B cell (primary cell): ENCODE results near the gene NOS1AP. TPM values are rescaled to one million over a fixed set of nuclear protein-coding genes. Genes with fewer than 3 reads are reported as not detected.

Experiments
- ATAC-seq: fragments of 200-7000 bp; cut with Tn5 transposase; one replicate; pipeline ENCODE4 v1.10.0; 2021; ENCODE audit warnings: low read depth, mild to moderate bottlenecking, moderate number of reproducible peaks, moderate library complexity
- CTCF ChIA-PET: fragments of 350-600 bp; sonication (Branson Sonifier 250); formaldehyde crosslinking; loops from one replicate; lab custom pipeline; 2021; ENCODE audit warnings: antibody characterized with exemption, inconsistent platforms; lab: Charles Lee
- POLR2A ChIA-PET: fragments of 350-600 bp; sonication (Branson Sonifier 250); formaldehyde crosslinking; loops from one replicate; lab custom pipeline; 2021; ENCODE audit warnings: antibody characterized with exemption; lab: Charles Lee
- DNase-seq: peaks from one replicate; pipeline ENCODE4 v3.0.0; 2013
- H2AFZ ChIP-seq: 2 replicates; pipeline ENCODE4 v1.6.1; 2012; ENCODE audit warnings: mild to moderate bottlenecking, low read depth, low read length; ENCODE audit not compliant: insufficient read depth, poor library complexity, severe bottlenecking
- H3K27ac ChIP-seq, 2 donors: 1 replicate in 1 of 2; 2 replicates in 1 of 2; pipeline ENCODE4 v1.5.1; 2012 to 2013; ENCODE audit warnings: low read length in 2 of 2, mild to moderate bottlenecking in 2 of 2, moderate library complexity in 1 of 2
- H3K27me3 ChIP-seq, 4 experiments: fragments of 200-600 bp in 1 of 4; sonication (generic) in 1 of 4; replicated peaks in 1 of 4; 1 replicate in 2 of 4; 2 replicates in 2 of 4; pipeline versions ENCODE4 v1.6.1 to v1.7.0; 2013 to 2016; ENCODE audit warnings: low read length in 3 of 4, mild to moderate bottlenecking in 2 of 4, mixed read lengths in 1 of 4, moderate library complexity in 1 of 4; ENCODE audit not compliant: insufficient read depth in 4 of 4, control insufficient read depth in 3 of 4; ENCODE audit errors: control extremely low read depth in 1 of 4
- H3K36me3 ChIP-seq, 2 experiments: replicated peaks in 1 of 2; 1 replicate in 1 of 2; 2 replicates in 1 of 2; pipeline versions ENCODE4 v1.6.1 to v1.7.1; 2013; ENCODE audit warnings: low read length in 1 of 2; ENCODE audit not compliant: insufficient read depth in 2 of 2, control insufficient read depth in 1 of 2; ENCODE audit errors: control extremely low read depth in 1 of 2, extremely low read depth in 1 of 2
- H3K4me1 ChIP-seq, 2 donors: fragments of 200-600 bp in 1 of 2; sonication (generic) in 1 of 2; 1 replicate in 1 of 2; 2 replicates in 1 of 2; pipeline versions ENCODE4 v1.5.1 to v1.6.1; 2013 to 2017; ENCODE audit warnings: low read length in 2 of 2; ENCODE audit not compliant: control insufficient read depth in 2 of 2, insufficient read depth in 2 of 2
- H3K4me2 ChIP-seq: replicated peaks from 2 replicates; pipeline ENCODE3; 2012; ENCODE audit warnings: mild to moderate bottlenecking, low read depth, low read length; ENCODE audit not compliant: poor library complexity, severe bottlenecking
- H3K4me3 ChIP-seq, 5 experiments: fragments of 200-600 bp in 1 of 5; sonication (generic) in 1 of 5; 1 replicate in 3 of 5; 2 replicates in 2 of 5; pipeline versions ENCODE4 v1.5.1 to v1.7.0; 2011 to 2016; ENCODE audit warnings: low read length in 4 of 5, mild to moderate bottlenecking in 4 of 5, low read depth in 2 of 5, control low read depth in 1 of 5, moderate library complexity in 1 of 5; ENCODE audit not compliant: insufficient read depth in 1 of 5; ENCODE audit errors: control extremely low read depth in 1 of 5, extremely low read depth in 1 of 5
- H3K79me2 ChIP-seq: fragments of 200-600 bp; sonication (generic); one replicate; pipeline ENCODE4 v1.6.0; 2016; ENCODE audit warnings: low read length; ENCODE audit not compliant: control insufficient read depth, insufficient read depth
- H3K9ac ChIP-seq: fragments of 200-600 bp; sonication (generic); 2 replicates; pipeline ENCODE4 v1.6.1; 2017; ENCODE audit warnings: mild to moderate bottlenecking, low read length, moderate library complexity
- H3K9me3 ChIP-seq, 3 donors: one replicate each; pipeline versions ENCODE4 v1.6.1 to v1.7.1; 2013; ENCODE audit warnings: low read length in 2 of 3; ENCODE audit not compliant: control insufficient read depth in 2 of 3, insufficient read depth in 1 of 3; ENCODE audit errors: control extremely low read depth in 1 of 3
- H4K20me1 ChIP-seq: 2 replicates; pipeline ENCODE4 v1.6.0; 2012; ENCODE audit warnings: mild to moderate bottlenecking, low read length; ENCODE audit not compliant: insufficient read depth, control insufficient read depth, poor library complexity, severe bottlenecking
- H3K27ac Mint-ChIP-seq: one replicate; pipeline ENCODE4 v1.8.0; 2021; ENCODE audit warnings: mixed read lengths
- H3K27me3 Mint-ChIP-seq: one replicate; pipeline ENCODE4 v1.8.0; 2021; ENCODE audit warnings: mixed read lengths
- H3K4me1 Mint-ChIP-seq: one replicate; pipeline ENCODE4 v1.8.0; 2021; ENCODE audit warnings: mixed read lengths
- H3K4me3 Mint-ChIP-seq: one replicate; pipeline ENCODE4 v1.8.0; 2021; ENCODE audit warnings: mixed read lengths
- H3K9me3 Mint-ChIP-seq: one replicate; pipeline ENCODE4 v1.8.0; 2022; ENCODE audit warnings: mixed read lengths; ENCODE audit not compliant: insufficient read depth
- EZH2 ChIP-seq: IDR thresholded peaks from 2 replicates; pipeline ENCODE4 v1.6.1; 2012; ENCODE audit warnings: borderline replicate concordance, low read depth, mild to moderate bottlenecking, moderate library complexity, low read length; ENCODE audit not compliant: insufficient read depth, poor library complexity, severe bottlenecking
- WGBS: methylation state at CpG from one replicate; pipeline ENCODE4 v1.1.5; 2013; ENCODE audit warnings: missing lambda C conversion rate; ENCODE audit not compliant: insufficient coverage; 5-methylcytosine and 5-hydroxymethylcytosine counted together
- intact Hi-C: fragments of 100-400 bp; cut with micrococcal nuclease; formaldehyde crosslinking; loops from one replicate; pipeline ENCODE4 v1.10.0; 2022
- polyA plus RNA-seq: library from polyadenylated mRNA; depleted of rRNA; stranded (reverse); fragments of >200 nt; gene quantifications from 2 replicates; pipeline ENCODE4 v1.2.3, GENCODE V29; 2012
- total RNA-seq, 2 donors: library from RNA; stranded (reverse); fragments of 120-200 nt in 1 of 2; gene quantifications; 1 replicate in 1 of 2; 2 replicates in 1 of 2; pipeline versions ENCODE4 v1.2.3 to v1.2.4, GENCODE V29; 2013 to 2022
- TF ChIP-seq, protein P1 (sequence below): fragments of 200-600 bp; IDR thresholded peaks from one replicate; pipeline ENCODE4 v1.8.0; 2022; ENCODE audit warnings: antibody characterized with exemption, mild to moderate bottlenecking

NOS1AP gene
- total and polyA plus RNA-seq, 2 donors (not counting 1 experiment from before 2014, with no cell fraction given): 0.32 TPM; not detected in 1

DNA sequence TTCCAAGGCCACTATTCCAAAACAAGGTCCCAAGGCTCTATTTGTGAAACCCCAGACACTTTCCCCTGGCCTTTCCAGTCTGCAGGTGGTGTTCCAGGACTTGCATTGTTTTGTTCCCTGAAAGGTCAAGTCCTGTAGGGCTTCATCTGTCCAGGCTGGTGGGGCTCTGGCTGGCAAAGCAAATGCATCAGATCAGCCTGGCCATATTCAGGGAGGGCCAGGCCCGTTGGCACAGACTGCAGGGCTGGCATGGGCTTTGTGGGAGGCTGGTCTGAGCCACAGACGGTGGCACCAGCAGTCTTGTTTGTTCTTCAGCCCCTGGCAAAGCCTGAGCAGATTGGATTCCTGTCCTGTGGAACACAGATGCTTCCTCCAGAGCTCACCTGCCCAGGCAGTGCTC is 214.2 kb downstream of the NOS1AP start:
- no peaks in the 10 kb centered on the region for H3K36me3 ChIP-seq
- 68% methylated on average over 2 of the region's 2 CpGs for WGBS
- no peak overlapping the region for H3K9ac ChIP-seq
- Mint-ChIP-seq H3K9me3 (no peaks in the 10 kb centered on the region), H3K27ac (no peak overlapping the region), H3K4me1 (no peaks in the 10 kb centered on the region), H3K27me3 (peaks cover 41% of the 10 kb centered on the region), H3K4me3 (no peak overlapping the region)
- DNase-seq (no peak), ATAC-seq (no peak)
- no peaks in the 10 kb centered on the region for H4K20me1 ChIP-seq
- ChIA-PET POLR2A (no interaction called here), CTCF (no interaction called here)
- no peaks in the 10 kb centered on the region for H3K4me1 ChIP-seq
- H3K79me2 ChIP-seq: no peaks in the 10 kb centered on the region
- no peak overlapping the region for H2AFZ ChIP-seq
- intact Hi-C loops: no loop called here
- TF ChIP-seq, protein P1, sequence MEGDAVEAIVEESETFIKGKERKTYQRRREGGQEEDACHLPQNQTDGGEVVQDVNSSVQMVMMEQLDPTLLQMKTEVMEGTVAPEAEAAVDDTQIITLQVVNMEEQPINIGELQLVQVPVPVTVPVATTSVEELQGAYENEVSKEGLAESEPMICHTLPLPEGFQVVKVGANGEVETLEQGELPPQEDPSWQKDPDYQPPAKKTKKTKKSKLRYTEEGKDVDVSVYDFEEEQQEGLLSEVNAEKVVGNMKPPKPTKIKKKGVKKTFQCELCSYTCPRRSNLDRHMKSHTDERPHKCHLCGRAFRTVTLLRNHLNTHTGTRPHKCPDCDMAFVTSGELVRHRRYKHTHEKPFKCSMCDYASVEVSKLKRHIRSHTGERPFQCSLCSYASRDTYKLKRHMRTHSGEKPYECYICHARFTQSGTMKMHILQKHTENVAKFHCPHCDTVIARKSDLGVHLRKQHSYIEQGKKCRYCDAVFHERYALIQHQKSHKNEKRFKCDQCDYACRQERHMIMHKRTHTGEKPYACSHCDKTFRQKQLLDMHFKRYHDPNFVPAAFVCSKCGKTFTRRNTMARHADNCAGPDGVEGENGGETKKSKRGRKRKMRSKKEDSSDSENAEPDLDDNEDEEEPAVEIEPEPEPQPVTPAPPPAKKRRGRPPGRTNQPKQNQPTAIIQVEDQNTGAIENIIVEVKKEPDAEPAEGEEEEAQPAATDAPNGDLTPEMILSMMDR: no peak
- TF ChIP-seq EZH2: no peak
- peaks cover 0 to 6% (median 0%) of the 10 kb centered on the region in 4 experiments for H3K27me3 ChIP-seq
- no peaks in the 10 kb centered on the region for H3K9me3 ChIP-seq
- no peak overlapping the region for H3K4me3 ChIP-seq
- no peak overlapping the region for H3K27ac ChIP-seq
- no peak overlapping the region for H3K4me2 ChIP-seq

DNA sequence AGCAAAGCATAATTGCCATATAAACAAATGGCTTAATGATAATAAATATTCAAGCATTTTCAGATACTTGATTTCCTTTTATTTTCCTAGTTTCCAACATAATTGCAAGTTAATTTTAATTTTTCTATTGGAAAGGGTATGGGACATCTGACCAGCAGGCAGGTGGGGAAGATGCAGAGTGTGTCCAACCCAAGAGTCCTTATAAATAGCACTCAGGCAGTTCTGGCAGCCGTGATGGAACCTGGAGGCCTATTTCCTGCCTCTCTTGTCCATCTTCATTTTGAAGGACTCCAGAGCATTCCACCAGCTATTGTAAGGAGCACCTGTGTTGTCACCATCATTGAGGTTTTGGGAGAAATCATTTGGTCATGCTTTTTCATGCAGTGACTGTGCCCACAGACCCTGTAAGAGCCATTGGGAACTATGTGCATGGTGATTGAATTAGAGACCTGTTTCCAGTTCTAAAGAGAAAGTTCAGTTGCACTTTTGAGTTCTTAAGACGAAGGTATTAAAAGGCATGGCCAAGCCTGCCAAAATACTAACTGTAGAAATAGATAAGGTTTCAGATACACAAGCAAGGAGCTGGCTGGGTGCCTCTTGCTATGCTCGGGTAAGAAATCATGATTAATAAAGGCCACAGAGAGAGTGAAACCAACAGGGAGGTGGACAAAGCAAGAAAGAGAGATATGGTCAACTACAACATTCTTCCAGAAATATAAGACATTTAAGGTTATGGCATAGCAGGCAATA is 214.9 kb downstream of the NOS1AP start:
- POLR2A ChIA-PET: no interaction called here
- Histone ChIP-seq H3K9ac (no peak overlapping the region), H3K4me1 (no peaks in the 10 kb centered on the region), H3K4me2 (no peak overlapping the region), H3K27me3 (peaks cover 0 to 4% (median 0%) of the 10 kb centered on the region in 4 experiments), H4K20me1 (no peaks in the 10 kb centered on the region), H3K4me3 (no peak overlapping the region), H3K27ac (no peak overlapping the region), H2AFZ (no peak overlapping the region), H3K79me2 (no peaks in the 10 kb centered on the region), H3K36me3 (no peaks in the 10 kb centered on the region), H3K9me3 (no peaks in the 10 kb centered on the region)
- no peak for TF ChIP-seq EZH2
- TF ChIP-seq, protein P1: no peak
- DNase-seq (no peak), ATAC-seq (no peak)
- WGBS: 62% methylated on average over 2 of the region's 3 CpGs
- Mint-ChIP-seq H3K4me1 (no peaks in the 10 kb centered on the region), H3K4me3 (no peak overlapping the region), H3K27ac (no peak overlapping the region), H3K27me3 (peaks cover 39% of the 10 kb centered on the region), H3K9me3 (no peaks in the 10 kb centered on the region)
- intact Hi-C loops: no loop called here
- CTCF ChIA-PET: no interaction called here
